Osteoblast (primary cell): ENCODE measurements around the gene PTPRT. TPM values are rescaled to one million over a fixed set of nuclear protein-coding genes. Genes with fewer than 3 reads are reported as not detected.

Source experiments
- DNase-seq: peaks from one replicate; pipeline ENCODE4 v3.0.0; 2011; ENCODE audit warnings: low spot score, mixed read lengths; ENCODE audit not compliant: insufficient read length; ENCODE audit errors: missing footprints
- H2AFZ ChIP-seq: 2 replicates; pipeline ENCODE4 v1.6.0; 2011; ENCODE audit warnings: mild to moderate bottlenecking, low read length
- H3K27ac ChIP-seq: 2 replicates; pipeline ENCODE4 v1.5.1; 2011; ENCODE audit warnings: mild to moderate bottlenecking, low read depth, low read length, moderate library complexity
- H3K27me3 ChIP-seq: 2 replicates; pipeline ENCODE4 v1.6.0; 2012; ENCODE audit warnings: mild to moderate bottlenecking, control low read depth, inconsistent platforms, low read length, moderate library complexity; ENCODE audit not compliant: insufficient read depth
- H3K36me3 ChIP-seq: 2 replicates; pipeline ENCODE4 v1.5.1; 2011; ENCODE audit warnings: mild to moderate bottlenecking, low read length, control low read depth, moderate library complexity; ENCODE audit not compliant: insufficient read depth
- H3K4me1 ChIP-seq: 2 replicates; pipeline ENCODE4 v1.5.1; 2011; ENCODE audit warnings: mild to moderate bottlenecking, low read length, control low read depth, moderate library complexity; ENCODE audit not compliant: insufficient read depth
- H3K4me2 ChIP-seq: 2 replicates; pipeline ENCODE4 v1.6.0; 2011; ENCODE audit warnings: mild to moderate bottlenecking, low read length; ENCODE audit not compliant: insufficient read depth
- H3K4me3 ChIP-seq: fragments of 200-600 bp; sonication (generic); 3 replicates; pipeline ENCODE4 v1.5.1; 2012; ENCODE audit warnings: mild to moderate bottlenecking, low read length, inconsistent platforms; ENCODE audit not compliant: insufficient read depth
- H3K79me2 ChIP-seq: 2 replicates; pipeline ENCODE4 v1.6.0; 2012; ENCODE audit warnings: mild to moderate bottlenecking, low read length, control low read depth, inconsistent platforms; ENCODE audit not compliant: insufficient read depth
- H3K9me3 ChIP-seq: 2 replicates; pipeline ENCODE4 v1.5.1; 2011; ENCODE audit warnings: low read depth, low read length, control low read depth
- H4K20me1 ChIP-seq: 2 replicates; pipeline ENCODE4 v1.6.0; 2012; ENCODE audit warnings: mild to moderate bottlenecking, low read length, control low read depth; ENCODE audit not compliant: insufficient read depth
- total RNA-seq: library from RNA; depleted of rRNA; stranded (reverse); fragments of >200 nt; gene quantifications from 2 replicates; pipeline ENCODE4 v1.2.3, GENCODE V29; 2012
- TF ChIP-seq, protein P1 (sequence below): IDR thresholded peaks from 2 replicates; pipeline ENCODE4 v1.5.1; 2011; ENCODE audit warnings: mild to moderate bottlenecking, low read depth, low read length, moderate library complexity; ENCODE audit errors: extremely low read depth

Gene PTPRT
- total RNA-seq, 1 donor, result not detected

- no peak overlapping the region for H3K27ac ChIP-seq
- DNase-seq, result no peak
- no peak overlapping the region for H2AFZ ChIP-seq
- no peaks in the 10 kb centered on the region for H4K20me1 ChIP-seq
- H3K9me3 ChIP-seq, result no peaks in the 10 kb centered on the region
- no peak overlapping the region for H3K4me2 ChIP-seq
- H3K4me3 ChIP-seq, result no peak overlapping the region
- no peaks in the 10 kb centered on the region for H3K79me2 ChIP-seq
- no peaks in the 10 kb centered on the region for H3K27me3 ChIP-seq
- no peaks in the 10 kb centered on the region for H3K4me1 ChIP-seq
- TF ChIP-seq, protein P1, sequence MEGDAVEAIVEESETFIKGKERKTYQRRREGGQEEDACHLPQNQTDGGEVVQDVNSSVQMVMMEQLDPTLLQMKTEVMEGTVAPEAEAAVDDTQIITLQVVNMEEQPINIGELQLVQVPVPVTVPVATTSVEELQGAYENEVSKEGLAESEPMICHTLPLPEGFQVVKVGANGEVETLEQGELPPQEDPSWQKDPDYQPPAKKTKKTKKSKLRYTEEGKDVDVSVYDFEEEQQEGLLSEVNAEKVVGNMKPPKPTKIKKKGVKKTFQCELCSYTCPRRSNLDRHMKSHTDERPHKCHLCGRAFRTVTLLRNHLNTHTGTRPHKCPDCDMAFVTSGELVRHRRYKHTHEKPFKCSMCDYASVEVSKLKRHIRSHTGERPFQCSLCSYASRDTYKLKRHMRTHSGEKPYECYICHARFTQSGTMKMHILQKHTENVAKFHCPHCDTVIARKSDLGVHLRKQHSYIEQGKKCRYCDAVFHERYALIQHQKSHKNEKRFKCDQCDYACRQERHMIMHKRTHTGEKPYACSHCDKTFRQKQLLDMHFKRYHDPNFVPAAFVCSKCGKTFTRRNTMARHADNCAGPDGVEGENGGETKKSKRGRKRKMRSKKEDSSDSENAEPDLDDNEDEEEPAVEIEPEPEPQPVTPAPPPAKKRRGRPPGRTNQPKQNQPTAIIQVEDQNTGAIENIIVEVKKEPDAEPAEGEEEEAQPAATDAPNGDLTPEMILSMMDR, result no peak
- H3K36me3 ChIP-seq, result no peaks in the 10 kb centered on the region
Observed at GRCh38 chr20:42111349-42111748, 1078.4 kb downstream of the PTPRT start.

DNA sequence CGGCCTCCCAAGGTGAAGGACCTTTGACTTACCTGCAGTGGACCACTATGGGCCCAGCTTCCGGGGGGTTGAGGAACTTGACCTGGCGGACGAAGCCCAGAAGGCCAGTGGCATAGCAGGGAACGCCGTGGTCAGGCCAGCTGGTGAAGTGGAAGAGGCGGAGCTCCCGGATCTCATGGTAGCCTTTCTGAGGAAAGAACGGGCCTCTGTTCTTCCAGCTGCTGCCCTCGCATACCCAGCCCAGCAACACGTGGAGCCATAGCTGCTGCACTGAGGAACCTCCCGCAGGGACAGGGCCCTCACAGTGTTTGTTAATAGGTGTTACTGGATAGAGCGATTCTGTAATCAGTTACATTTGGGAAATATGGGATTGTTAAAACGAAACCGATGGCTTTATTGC is 1079.4 kb downstream of the PTPRT start:
- Histone ChIP-seq H3K4me1 (no peaks in the 10 kb centered on the region), H3K36me3 (no peaks in the 10 kb centered on the region), H2AFZ (no peak overlapping the region), H4K20me1 (no peaks in the 10 kb centered on the region), H3K27me3 (no peaks in the 10 kb centered on the region), H3K27ac (no peak overlapping the region), H3K4me2 (no peak overlapping the region), H3K4me3 (no peak overlapping the region), H3K9me3 (no peaks in the 10 kb centered on the region), H3K79me2 (no peaks in the 10 kb centered on the region)
- no peak for DNase-seq
- TF ChIP-seq, protein P1, result no peak

- Histone ChIP-seq H3K4me3 (no peak overlapping the region), H3K36me3 (no peaks in the 10 kb centered on the region), H3K4me2 (no peak overlapping the region), H3K27ac (no peak overlapping the region), H3K27me3 (no peaks in the 10 kb centered on the region), H3K9me3 (no peaks in the 10 kb centered on the region), H4K20me1 (no peaks in the 10 kb centered on the region), H2AFZ (no peak overlapping the region), H3K79me2 (no peaks in the 10 kb centered on the region), H3K4me1 (no peaks in the 10 kb centered on the region)
- TF ChIP-seq, protein P1, result no peak
- DNase-seq, result no peak
Observed at GRCh38 chr20:42102000-42102399, 1087.7 kb downstream of the PTPRT start.

- no peak overlapping the region for H3K27ac ChIP-seq
- no peaks in the 10 kb centered on the region for H3K9me3 ChIP-seq
Observed at GRCh38 chr20:42100137-42100704, 1089.5 kb downstream of the PTPRT start.

More at GRCh38 chr20:42100137-42100704, 1089.5 kb downstream of the PTPRT start:
- Histone ChIP-seq H3K4me2 (no peak overlapping the region), H4K20me1 (no peaks in the 10 kb centered on the region), H3K4me3 (no peak overlapping the region), H3K79me2 (no peaks in the 10 kb centered on the region), H3K27me3 (no peaks in the 10 kb centered on the region), H3K36me3 (no peaks in the 10 kb centered on the region), H2AFZ (no peak overlapping the region), H3K4me1 (no peaks in the 10 kb centered on the region)
- no peak for DNase-seq
- TF ChIP-seq, protein P1, result no peak
